HCT116 (cell line): ENCODE measurements around the gene SIPA1L3. TPM values are rescaled to one million over a fixed set of nuclear protein-coding genes. Genes with fewer than 3 reads are reported as not detected.

Experiments
- ATAC-seq: fragments of 200-7000 bp; cut with Tn5 transposase; 2 replicates; pipeline ENCODE4 v1.9.1; 2020; ENCODE audit warnings: mild to moderate bottlenecking, moderate library complexity
- BruUV-seq: library from RNA; stranded (reverse); fragments of 400-500 nt; replicated peaks from 2 replicates; lab custom pipeline; 2021; lab: Mats Ljungman, UMichigan
- CTCF ChIA-PET: fragments of 300-600 bp; sonication (Branson Sonifier 250); formaldehyde crosslinking; loops from one replicate; lab custom pipeline; 2021; ENCODE audit warnings: antibody characterized with exemption; lab: Charles Lee
- POLR2A ChIA-PET: fragments of 300-600, 350-600 bp; sonication (Branson Sonifier 250); formaldehyde crosslinking; loops from one replicate; lab custom pipeline; 2021; ENCODE audit warnings: antibody characterized with exemption; lab: Charles Lee
- RAD21 ChIA-PET, 2 experiments: fragments of 300-600 bp; sonication (Branson Sonifier 250); formaldehyde crosslinking; loops; one replicate each; lab custom pipeline; 2023; ENCODE audit warnings: low total read pairs in 2 of 2; ENCODE audit not compliant: uncharacterized antibody in 2 of 2, unreplicated experiment in 2 of 2, low non-redundant PET in 1 of 2; lab: Charles Lee
- DNase-seq: peaks from one replicate; pipeline ENCODE4 v3.0.0-alpha.2; 2010; ENCODE audit warnings: low read depth, low spot score
- H2AFZ ChIP-seq: fragments of 200-600 bp; shearing (Covaris generic), sonication (generic); 2 replicates; pipeline ENCODE4 v1.6.1; 2017; ENCODE audit warnings: low read depth, mixed run types, mixed read lengths, antibody characterized with exemption, low read length; ENCODE audit not compliant: poor library complexity, severe bottlenecking
- H3K27ac ChIP-seq: 2 replicates; pipeline ENCODE4 v1.5.1; 2012; ENCODE audit warnings: low read depth, low read length
- H3K27me3 ChIP-seq: fragments of 200-600 bp; sonication (generic); 2 replicates; pipeline ENCODE4 v1.6.1; 2016; ENCODE audit warnings: mixed run types, low read length, mixed read lengths; ENCODE audit not compliant: insufficient read depth
- H3K36me3 ChIP-seq, 2 experiments: fragments of 200-500 bp in 1 of 2; fragments of 200-600 bp in 1 of 2; sonication (Bioruptor generic) in 1 of 2; sonication (generic) in 1 of 2; 2 replicates each; pipeline versions ENCODE4 v1.5.1 to v1.6.1; 2014 to 2016; ENCODE audit warnings: low read length in 2 of 2, inconsistent platforms in 1 of 2, mixed read lengths in 1 of 2, mixed run types in 1 of 2; ENCODE audit not compliant: insufficient read depth in 2 of 2, control insufficient read depth in 1 of 2
- H3K4me1 ChIP-seq, 2 experiments: fragments of 200-600 bp in 1 of 2; sonication (generic) in 1 of 2; 2 replicates each; pipeline versions ENCODE4 v1.5.1 to v1.6.1; 2012 to 2017; ENCODE audit warnings: low read length in 2 of 2, inconsistent platforms in 1 of 2, mild to moderate bottlenecking in 1 of 2, mixed read lengths in 1 of 2, mixed run types in 1 of 2, moderate library complexity in 1 of 2; ENCODE audit not compliant: insufficient read depth in 2 of 2, control insufficient read depth in 1 of 2
- H3K4me2 ChIP-seq: fragments of 200-600 bp; sonication (generic); 2 replicates; pipeline ENCODE4 v1.6.1; 2017; ENCODE audit warnings: mixed run types, low read length, mixed read lengths
- H3K4me3 ChIP-seq, 2 experiments: fragments of 200-600 bp in 1 of 2; sonication (generic) in 1 of 2; replicated peaks in 1 of 2; 2 replicates each; pipeline ENCODE4 v1.5.1; 2011 to 2016; ENCODE audit warnings: low read length in 2 of 2, control low read depth in 1 of 2, low read depth in 1 of 2, mild to moderate bottlenecking in 1 of 2, mixed read lengths in 1 of 2, mixed run types in 1 of 2
- H3K79me2 ChIP-seq: fragments of 200-600 bp; sonication (generic); 2 replicates; pipeline ENCODE4 v1.6.1; 2017; ENCODE audit warnings: mild to moderate bottlenecking, mixed run types, low read length, moderate library complexity, mixed read lengths; ENCODE audit not compliant: insufficient read depth
- H3K9ac ChIP-seq: fragments of 200-600 bp; sonication (generic); 2 replicates; pipeline ENCODE4 v1.6.1; 2016; ENCODE audit warnings: low read length, mixed read lengths
- H3K9me2 ChIP-seq: fragments of 200-600 bp; sonication (generic), shearing (Covaris generic); 2 replicates; pipeline ENCODE4 v1.6.1; 2017; ENCODE audit warnings: mixed run types, mild to moderate bottlenecking, moderate library complexity; ENCODE audit not compliant: insufficient read depth
- H3K9me3 ChIP-seq, 2 experiments: fragments of 200-500 bp in 1 of 2; fragments of 200-600 bp in 1 of 2; sonication (Bioruptor generic) in 1 of 2; sonication (generic) in 1 of 2; 2 replicates each; pipeline ENCODE4 v1.6.1; 2014 to 2017; ENCODE audit warnings: low read length in 2 of 2, mixed read lengths in 2 of 2, inconsistent platforms in 1 of 2, low read depth in 1 of 2, mild to moderate bottlenecking in 1 of 2, mixed run types in 1 of 2, moderate library complexity in 1 of 2; ENCODE audit not compliant: control insufficient read depth in 1 of 2, insufficient read depth in 1 of 2
- H4K20me1 ChIP-seq: fragments of 200-600 bp; sonication (generic), shearing (Covaris generic); 2 replicates; pipeline ENCODE4 v1.6.1; 2017; ENCODE audit warnings: mixed run types, mild to moderate bottlenecking, moderate library complexity; ENCODE audit not compliant: insufficient read depth
- CBX3 ChIP-seq: IDR thresholded peaks from 2 replicates; pipeline ENCODE4 v1.6.1; 2012; ENCODE audit warnings: low read depth
- EGR1 ChIP-seq: IDR thresholded peaks from 2 replicates; pipeline ENCODE4 v1.6.1; 2012; ENCODE audit warnings: low read depth
- EZH2 ChIP-seq: fragments of 200-600 bp; sonication (generic); IDR thresholded peaks from 2 replicates; pipeline ENCODE4 v1.6.1; 2017; ENCODE audit warnings: antibody characterized with exemption, mixed run types
- EZH2phosphoT487 ChIP-seq: fragments of 200-600 bp; IDR thresholded peaks from 2 replicates; pipeline ENCODE4 v1.6.1; 2018; ENCODE audit warnings: antibody characterized with exemption, borderline replicate concordance
- MAX ChIP-seq: IDR thresholded peaks from 2 replicates; pipeline ENCODE4 v1.6.1; 2012
- RAD21 ChIP-seq: IDR thresholded peaks from 2 replicates; pipeline ENCODE4 v1.6.1; 2012; ENCODE audit warnings: low read depth, mild to moderate bottlenecking
- REST ChIP-seq: IDR thresholded peaks from 2 replicates; pipeline ENCODE4 v1.6.1; 2012; ENCODE audit warnings: low read depth
- TCF7L2 ChIP-seq: IDR thresholded peaks from 2 replicates; pipeline ENCODE4 v1.7.0; 2011; ENCODE audit warnings: borderline replicate concordance, inconsistent platforms; ENCODE audit not compliant: insufficient read depth, insufficient read length; ENCODE audit errors: extremely low read depth
- intact Hi-C: fragments of 100-400 bp; cut with micrococcal nuclease; formaldehyde crosslinking; loops from 2 replicates; pipeline ENCODE4 v1.10.0; 2022
- total RNA-seq: library from RNA; stranded (reverse); gene quantifications from one replicate; pipeline ENCODE4 v1.2.1, GENCODE V29; 2021; ENCODE audit not compliant: unreplicated experiment

The SIPA1L3 gene
- total RNA-seq, 1 experiment from 2014 or later, result 41.8 TPM

GRCh38 chr19:38005224-38005614, 98.2 kb downstream of the SIPA1L3 start:
- H3K27ac ChIP-seq, result peak overlapping the region; percentile 85

GRCh38 chr19:38006361-38007045, 99.5 kb downstream of the SIPA1L3 start:
- H3K4me3 ChIP-seq, result no peak overlapping the region
- H3K9ac ChIP-seq, result no peak overlapping the region
- H3K27me3 ChIP-seq, result no peaks in the 10 kb centered on the region
- H3K79me2 ChIP-seq, result peaks cover 43% of the 10 kb centered on the region
- H4K20me1 ChIP-seq, result no peaks in the 10 kb centered on the region
- H3K9me2 ChIP-seq, result no peaks in the 10 kb centered on the region
- ChIA-PET RAD21 (interaction anchor here in 1 of 2 experiments (0.7 kb wide), 1 partner anchor 8 kb away, joined by 4 read pairs; no protein-coding TSS in a partner anchor), CTCF (no interaction called here), POLR2A (no interaction called here)
- no peaks in the 10 kb centered on the region for H3K36me3 ChIP-seq
- H2AFZ ChIP-seq, result no peak overlapping the region
- BruUV-seq, result no TSS peak
- H3K27ac ChIP-seq, result no peak overlapping the region
- ATAC-seq, result no peak
- H3K4me1 ChIP-seq, result peaks cover 24 to 50% of the 10 kb centered on the region in 2 experiments
- H3K9me3 ChIP-seq, result no peaks in the 10 kb centered on the region
- H3K4me2 ChIP-seq, result no peak overlapping the region
- TF ChIP-seq EZH2 (no peak), TCF7L2 (no peak), EGR1 (no peak), REST (no peak), CBX3 (no peak)
- DNase-seq, result no peak
- intact Hi-C loops, result no loop called here

More at GRCh38 chr19:38005224-38005614, 98.2 kb downstream of the SIPA1L3 start:
- TF ChIP-seq EZH2phosphoT487 (no peak), MAX (no peak), RAD21 (no peak), EGR1 (no peak)
- H4K20me1 ChIP-seq, result no peaks in the 10 kb centered on the region
- ChIA-PET CTCF (interaction anchor here (1.5 kb wide), 1 partner anchor 103 kb away, joined by 7 read pairs; no protein-coding TSS in a partner anchor), RAD21 (no interaction called here), POLR2A (interaction anchor here (0.9 to 2.6 kb wide), 6 partner anchors 9 to 101 kb away, joined by 3 to 25 read pairs (median 9); partner anchors contain the start of genes SIPA1L3 and WDR87)
- no peaks in the 10 kb centered on the region for H3K27me3 ChIP-seq
- intact Hi-C loops, result no loop called here
- H3K36me3 ChIP-seq, result no peaks in the 10 kb centered on the region
- H3K4me2 ChIP-seq, result peak overlapping the region; percentile 69
- no peaks in the 10 kb centered on the region for H3K9me2 ChIP-seq
- ATAC-seq (no peak), DNase-seq (no peak)
- H3K4me3 ChIP-seq, result no peak overlapping the region
- BruUV-seq, result no TSS peak
- peaks cover 53% of the 10 kb centered on the region for H3K79me2 ChIP-seq
- H3K9ac ChIP-seq, result peak overlapping the region; percentile 67
- no peaks in the 10 kb centered on the region for H3K9me3 ChIP-seq
- H3K4me1 ChIP-seq, result peaks cover 35 to 61% of the 10 kb centered on the region in 2 experiments
- no peak overlapping the region for H2AFZ ChIP-seq
